GM12872 (cell line): ENCODE data around the gene ZNF777.

ENCODE experiments used
- CTCF ChIP-seq: IDR thresholded peaks from 3 replicates; pipeline ENCODE4 v1.5.1; 2011; ENCODE audit warnings: low read depth, mild to moderate bottlenecking, low read length, moderate library complexity; ENCODE audit not compliant: insufficient read depth

Gene ZNF777

DNA sequence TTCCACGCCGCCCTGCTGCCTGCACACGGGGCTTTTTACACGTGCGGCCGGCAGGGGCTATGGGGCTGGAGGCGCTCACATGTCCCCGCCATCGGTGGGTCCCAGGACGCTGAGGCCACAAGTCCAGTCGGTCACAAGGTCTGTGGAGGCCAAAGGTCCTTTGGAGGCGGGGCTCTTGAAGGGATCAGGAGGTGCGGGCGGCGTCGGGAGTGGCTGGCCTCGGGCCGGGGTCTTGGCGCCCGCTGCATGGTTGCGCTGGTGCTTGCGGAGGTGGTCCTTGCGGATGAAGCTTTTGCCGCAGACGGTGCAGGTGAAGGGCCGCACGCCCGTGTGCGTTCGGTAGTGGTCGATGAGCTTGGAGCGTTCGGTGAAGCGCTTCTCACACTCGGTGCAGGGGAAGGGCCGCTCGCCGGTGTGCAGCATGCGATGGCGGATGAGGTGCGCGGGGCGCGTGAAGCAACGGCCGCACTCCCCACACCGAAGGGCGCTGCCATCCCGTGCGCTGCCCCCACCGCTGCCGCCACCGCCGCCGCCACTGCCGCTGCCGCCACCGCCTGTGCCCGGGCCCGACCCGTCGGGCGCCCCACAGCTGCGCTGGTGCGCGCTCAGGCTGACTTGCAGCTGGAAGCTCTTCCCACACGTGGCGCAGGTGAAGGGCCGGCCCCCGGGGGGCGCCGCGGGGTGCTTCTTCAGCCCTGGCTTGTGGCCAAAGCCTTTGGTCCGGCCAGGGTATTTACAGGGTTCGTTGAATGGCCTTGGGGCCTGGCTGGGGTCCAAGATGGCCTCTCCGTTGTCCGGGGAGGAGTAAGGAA lies 13.7 kb upstream of the ZNF777 start:
- 0 out of 3 replicates have a peak, but pooled peaks have one; percentile 19 for TF ChIP-seq CTCF

- no peak for TF ChIP-seq CTCF
Observed at GRCh38 chr7:149473251-149473650, 12.4 kb upstream of the ZNF777 start.

DNA sequence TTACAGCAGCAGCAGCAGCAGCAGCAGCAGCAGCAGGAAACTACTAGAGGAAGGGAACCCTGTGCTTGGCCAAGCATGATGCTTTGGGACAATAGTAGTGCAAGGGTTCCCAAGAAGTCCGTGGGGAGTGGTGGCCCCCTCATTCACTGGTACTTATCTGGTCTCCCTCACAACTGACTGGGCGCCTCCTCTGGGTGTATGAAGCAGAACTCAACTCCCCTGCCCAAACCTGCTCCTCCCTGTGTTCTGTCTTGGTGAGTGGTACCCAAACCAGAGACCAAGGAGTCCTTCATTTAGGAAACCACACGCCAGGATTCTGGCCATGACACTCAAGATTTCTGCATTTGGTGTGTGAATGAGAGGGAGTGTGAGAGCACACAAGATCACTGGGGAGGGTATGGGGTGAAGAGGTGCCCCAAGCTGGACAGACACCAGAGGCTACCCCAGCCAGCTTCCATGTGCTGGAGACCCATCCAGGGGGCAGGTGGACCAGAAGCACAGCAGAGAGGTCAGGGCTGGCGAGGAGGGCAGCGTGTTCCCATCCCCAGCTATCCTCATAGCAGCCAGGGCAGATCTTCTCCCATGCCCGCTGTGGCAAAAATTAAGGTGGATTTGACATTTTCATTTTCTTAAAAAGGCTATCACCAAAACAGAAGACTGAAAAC lies 10.6 kb upstream of the ZNF777 start:
- TF ChIP-seq CTCF = no peak

DNA sequence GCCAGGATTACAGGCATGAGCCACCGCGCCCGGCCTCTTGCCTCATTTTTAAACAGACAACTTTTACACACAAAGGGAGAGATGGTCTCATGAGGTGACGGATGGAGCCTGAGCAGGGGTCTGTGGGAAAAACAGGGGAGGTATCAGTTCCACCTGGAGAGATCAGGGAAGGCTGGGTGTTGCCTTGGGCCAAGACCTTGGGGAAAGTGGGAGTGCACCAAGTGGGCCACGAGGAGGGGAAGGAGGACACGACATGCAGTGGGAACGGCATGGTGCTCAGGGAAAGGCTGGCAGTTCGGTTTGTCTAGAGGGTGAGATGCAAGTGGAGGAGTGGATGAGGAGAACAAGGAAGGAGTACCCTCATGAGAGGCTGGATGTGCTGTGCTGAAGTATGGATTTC lies 8.9 kb upstream of the ZNF777 start:
- no peak for TF ChIP-seq CTCF

- TF ChIP-seq CTCF = no peak
Observed at GRCh38 chr7:149468208-149468607, 7.3 kb upstream of the ZNF777 start.

DNA sequence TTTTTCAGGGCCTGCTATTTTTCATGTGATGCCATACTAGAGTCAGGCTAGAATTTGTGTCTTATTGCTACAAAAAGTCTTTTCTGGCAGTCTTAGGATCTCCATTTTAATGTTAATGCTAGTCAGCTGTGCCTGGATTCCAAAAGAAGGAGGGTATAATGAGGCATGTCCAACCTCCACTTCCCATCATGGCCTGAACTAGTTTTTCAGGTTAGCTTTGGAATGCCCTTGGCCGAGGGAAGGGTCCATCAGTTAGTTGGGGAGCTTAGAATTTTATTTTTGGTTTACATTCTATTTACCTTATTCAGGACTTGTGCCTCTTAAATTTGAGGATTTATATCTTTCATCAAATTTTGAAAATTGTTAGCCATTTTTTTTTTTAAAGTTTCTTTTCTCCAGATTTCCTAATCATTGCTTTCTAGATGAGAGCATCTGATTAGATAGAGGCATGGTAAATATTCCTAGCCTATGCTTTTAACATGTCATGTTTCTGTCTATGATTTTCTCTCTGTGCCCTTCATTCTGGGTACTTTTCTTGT lies 6.5 kb upstream of the ZNF777 start:
- TF ChIP-seq CTCF = no peak

- TF ChIP-seq CTCF = no peak
Observed at GRCh38 chr7:149466364-149466763, 5.5 kb upstream of the ZNF777 start.
